SKM-1 treated with dmso at 0.1 percent for 144 hours (cell line): Measurements from ENCODE around the gene SIGMAR1.

Experiments used
- DNase-seq: peaks from one replicate; lab custom pipeline; 2025; ENCODE audit not compliant: unreplicated experiment; lab: John Stamatoyannopoulos, UW

Gene SIGMAR1

GRCh38 chr9:34633166-34633565, 4.4 kb downstream of the SIGMAR1 start:
- DNase-seq: no peak

GRCh38 chr9:34630402-34631154, 7.0 kb downstream of the SIGMAR1 start:
- no peak for DNase-seq

GRCh38 chr9:34629491-34629808, 8.1 kb downstream of the SIGMAR1 start:
- no peak for DNase-seq

- DNase-seq: no peak
Observed at GRCh38 chr9:34628656-34629490, 8.7 kb downstream of the SIGMAR1 start, which contains the start of gene ARID3C. ARID3C (minus strand) TSS chr9:34629066; CDS start chr9:34628014, 1,052 bp downstream.

- no peak for DNase-seq
Observed at GRCh38 chr9:34627716-34628655, 9.6 kb downstream of the SIGMAR1 start.

DNA sequence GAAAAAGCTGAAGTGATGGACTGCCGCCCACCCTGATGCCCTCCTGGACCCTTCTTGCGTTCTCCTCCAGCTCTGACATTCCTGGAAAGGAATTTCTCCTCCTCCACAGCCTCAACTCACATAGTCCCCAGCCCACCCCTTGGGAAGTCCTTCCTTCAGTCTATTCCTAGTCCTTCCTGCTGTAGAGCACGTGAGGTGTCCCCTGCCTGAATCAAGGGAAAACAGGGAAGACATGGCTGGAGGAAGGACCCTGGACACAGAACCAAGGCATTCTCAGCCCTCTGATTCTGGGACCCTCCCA, 12.5 kb downstream of the SIGMAR1 start:
- no peak for DNase-seq

DNA sequence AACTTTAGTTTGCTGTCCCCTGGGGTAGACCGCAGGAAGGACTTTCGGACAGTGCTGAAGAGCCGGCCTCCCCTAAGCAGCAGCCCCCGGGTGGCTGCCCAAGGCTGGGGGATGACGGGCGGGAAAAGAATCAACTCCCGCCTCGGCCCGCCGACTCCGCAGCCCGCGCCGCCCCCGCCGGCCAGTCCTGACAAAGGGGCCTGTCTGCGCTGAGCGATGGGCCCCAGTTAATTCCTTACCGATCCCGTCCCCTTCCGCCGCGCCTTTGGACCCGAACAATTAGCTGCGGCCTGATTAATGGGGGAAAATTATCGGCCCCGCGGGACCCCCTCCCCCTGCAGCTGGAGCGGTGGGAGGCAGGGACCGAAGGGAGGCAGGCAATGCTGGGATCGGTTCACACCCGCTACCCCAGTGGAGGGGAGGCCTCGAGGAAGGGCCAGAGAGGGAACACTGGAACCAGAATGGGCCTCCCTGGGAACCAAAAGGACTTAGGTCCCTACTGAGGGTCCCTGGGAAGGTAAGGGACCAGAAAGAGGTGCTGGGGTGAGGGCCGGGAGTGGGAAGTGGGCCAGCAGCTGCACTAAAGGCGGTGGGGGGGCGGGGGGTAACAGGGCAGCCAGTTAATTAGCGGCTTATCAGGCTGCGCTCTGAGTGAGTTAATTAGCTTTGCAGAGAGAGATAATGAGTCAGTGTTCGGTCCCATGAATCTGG, 13.0 kb downstream of the SIGMAR1 start:
- DNase-seq: no peak

GRCh38 chr9:34623374-34624235, 14.0 kb downstream of the SIGMAR1 start:
- no peak for DNase-seq

DNA sequence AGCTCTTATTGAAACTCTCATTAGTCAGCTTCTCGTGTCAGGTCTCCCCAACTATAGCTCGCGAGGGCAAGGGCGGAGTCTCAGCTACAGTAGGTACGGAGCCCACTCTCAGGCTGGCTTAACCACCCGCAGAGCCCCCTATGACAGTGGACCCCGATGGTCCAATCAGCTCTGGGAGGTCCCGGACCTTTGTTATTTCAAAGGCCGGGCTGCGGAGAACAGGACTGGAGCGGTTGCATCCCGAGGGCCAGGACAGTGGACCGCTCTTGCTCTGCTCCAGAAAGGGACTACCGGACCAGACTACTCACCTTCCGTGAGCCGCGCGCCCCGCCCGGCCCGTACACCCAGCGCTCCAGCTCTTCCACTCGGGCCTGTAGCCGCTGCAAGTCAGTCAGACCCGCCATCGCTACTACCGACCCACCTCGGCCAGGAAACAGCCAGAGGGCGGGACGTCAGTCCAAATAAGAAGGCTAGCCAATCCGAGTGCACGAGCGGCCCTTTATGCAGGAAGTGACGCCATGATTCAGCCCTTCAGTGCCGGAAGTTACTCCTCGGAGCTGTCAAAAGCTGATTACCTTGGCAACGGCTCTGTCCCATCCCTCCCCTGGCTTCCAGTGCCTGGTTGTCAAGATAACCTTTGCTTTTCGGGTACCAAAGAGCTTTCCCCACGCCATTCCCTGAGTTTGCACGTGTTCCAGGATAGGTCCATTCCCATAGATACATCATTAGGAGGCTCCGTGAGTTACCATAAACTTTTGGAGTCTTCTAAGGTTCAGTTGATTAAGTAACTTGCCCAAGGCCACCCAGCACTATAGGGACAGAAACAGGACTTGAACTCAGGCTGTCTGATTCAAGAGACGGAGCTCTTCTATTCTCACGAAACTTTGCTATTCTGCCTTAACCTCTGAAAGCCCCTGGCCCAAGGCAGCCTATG, 17.3 kb downstream of the SIGMAR1 start, which contains the start of gene DCTN3:
TSS of gene DCTN3 (minus strand) at position 435 of the 934 bp plus-strand sequence. CDS start at position 404, 31 bp downstream.
- DNase-seq: peak; percentile 89

GRCh38 chr9:34615132-34615531, 22.5 kb downstream of the SIGMAR1 start:
- DNase-seq: no peak

- DNase-seq: peak; percentile 76
Observed at GRCh38 chr9:34612788-34613390, 24.7 kb downstream of the SIGMAR1 start.

- DNase-seq: peak; percentile 71
Observed at GRCh38 chr9:34611811-34612787, 25.5 kb downstream of the SIGMAR1 start, which contains the start of gene RPP25L. RPP25L (minus strand) TSS chr9:34612097; CDS start chr9:34611296, 801 bp downstream.

GRCh38 chr9:34611251-34611810, 26.3 kb downstream of the SIGMAR1 start:
- no peak for DNase-seq

DNA sequence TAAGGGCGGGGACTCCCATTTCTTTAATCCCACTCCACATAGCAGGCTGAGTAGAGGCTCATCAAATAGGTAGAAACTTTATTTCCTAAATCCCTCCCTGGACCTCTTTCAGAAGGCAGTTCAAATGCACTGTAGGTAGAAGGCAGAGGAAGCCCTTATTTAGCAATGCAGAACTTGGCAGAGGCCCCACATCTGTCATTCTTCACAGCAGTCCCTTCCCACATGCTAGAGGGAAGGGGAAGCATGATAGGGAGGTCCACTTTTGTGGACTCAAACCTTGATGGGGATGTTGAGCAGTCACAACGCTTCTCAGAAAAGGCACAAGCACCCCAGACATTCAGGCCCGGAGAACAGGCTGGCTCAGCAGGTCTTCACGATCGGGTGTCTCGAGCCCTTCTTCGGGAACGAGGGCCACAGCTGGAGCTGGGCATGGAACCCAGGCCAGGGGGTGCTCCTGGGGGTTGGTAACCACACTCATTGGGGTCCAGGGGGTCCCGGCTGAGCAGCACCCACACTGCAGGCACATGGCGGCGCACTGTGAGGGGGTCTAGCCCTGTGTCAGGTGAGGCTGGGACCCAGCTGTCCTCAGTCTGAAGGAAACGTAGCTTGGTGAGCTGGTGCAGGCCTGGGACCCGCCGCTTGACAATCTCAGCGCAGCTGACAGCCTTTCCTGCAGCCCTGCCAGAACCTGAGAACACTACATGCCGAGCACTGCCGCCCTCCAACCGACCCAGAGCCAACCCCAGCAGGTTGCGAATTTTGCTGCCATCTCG, 27.0 kb downstream of the SIGMAR1 start:
- no peak for DNase-seq

DNA sequence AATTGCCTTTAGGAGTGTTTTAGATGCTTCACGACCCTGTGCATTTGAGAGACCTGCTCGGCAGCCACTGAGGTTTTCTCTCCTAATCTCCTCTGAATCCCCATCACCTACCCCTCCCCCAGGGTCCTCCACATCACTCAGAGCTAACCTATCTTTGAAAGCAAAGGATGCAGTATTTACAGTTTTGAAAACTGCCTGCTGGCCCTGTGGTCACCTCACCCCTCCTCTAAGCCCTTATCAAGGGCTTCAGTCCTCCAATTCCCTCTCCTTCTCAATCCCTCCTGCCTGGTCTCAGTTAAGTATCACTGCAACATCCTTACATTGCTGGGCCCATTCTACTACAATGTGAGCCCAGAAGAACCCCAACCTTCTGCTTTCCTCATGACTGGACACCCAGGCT, 30.3 kb downstream of the SIGMAR1 start:
- no peak for DNase-seq

- DNase-seq: no peak
Observed at GRCh38 chr9:34606905-34607304, 30.7 kb downstream of the SIGMAR1 start.
